Neuronal stem cell (in vitro differentiated cells): ENCODE data around the gene PPP2R5E.

Experiments
- DNase-seq: peaks from one replicate; pipeline ENCODE4 v3.0.0-alpha.2; 2013; ENCODE audit warnings: low spot score
- H2AFZ ChIP-seq: one replicate; pipeline ENCODE4 v1.6.1; 2013; ENCODE audit warnings: mild to moderate bottlenecking, low read length, inconsistent platforms
- H2AK5ac ChIP-seq: 2 replicates; pipeline ENCODE4 v1.6.1; 2013; ENCODE audit warnings: low read depth, mild to moderate bottlenecking, inconsistent platforms, low read length, moderate library complexity, mixed read lengths
- H2BK120ac ChIP-seq: 2 replicates; pipeline ENCODE4 v1.6.1; 2013; ENCODE audit warnings: low read depth, mild to moderate bottlenecking, inconsistent platforms, low read length, moderate library complexity, mixed read lengths
- H2BK12ac ChIP-seq: one replicate; pipeline ENCODE4 v1.6.1; 2013; ENCODE audit warnings: low read length, inconsistent platforms
- H2BK15ac ChIP-seq: 2 replicates; pipeline ENCODE4 v1.6.1; 2013; ENCODE audit warnings: mild to moderate bottlenecking, low read length, inconsistent platforms, mixed read lengths
- H2BK5ac ChIP-seq: one replicate; pipeline ENCODE4 v1.6.1; 2013; ENCODE audit warnings: inconsistent platforms, mild to moderate bottlenecking, low read length, moderate library complexity
- H3K14ac ChIP-seq: one replicate; pipeline ENCODE4 v1.6.1; 2013; ENCODE audit warnings: low read length, inconsistent platforms
- H3K18ac ChIP-seq: 2 replicates; pipeline ENCODE4 v1.6.1; 2013; ENCODE audit warnings: low read length, inconsistent platforms
- H3K23ac ChIP-seq: 2 replicates; pipeline ENCODE4 v1.6.1; 2013; ENCODE audit warnings: low read depth, mild to moderate bottlenecking, mixed read lengths, low read length, inconsistent platforms; ENCODE audit not compliant: poor library complexity
- H3K27ac ChIP-seq: replicated peaks from 3 replicates; pipeline ENCODE4 v1.5.1; 2013; ENCODE audit warnings: low read length, inconsistent platforms
- H3K27me3 ChIP-seq, 3 experiments: 2 replicates each; pipeline ENCODE4 v1.6.1; 2013; ENCODE audit warnings: low read length in 3 of 3, mild to moderate bottlenecking in 2 of 3, inconsistent platforms in 1 of 3, low read depth in 1 of 3, mixed read lengths in 1 of 3, moderate library complexity in 1 of 3; ENCODE audit not compliant: control insufficient read depth in 3 of 3, insufficient read depth in 3 of 3
- H3K36me3 ChIP-seq, 2 donors: replicated peaks in 1 of 2; 2 replicates each; pipeline ENCODE4 v1.6.1; 2013; ENCODE audit warnings: low read length in 2 of 2; ENCODE audit not compliant: control insufficient read depth in 2 of 2, insufficient read depth in 2 of 2
- H3K4ac ChIP-seq: 2 replicates; pipeline ENCODE4 v1.6.1; 2013; ENCODE audit warnings: inconsistent platforms, mild to moderate bottlenecking, low read length, moderate library complexity
- H3K4me1 ChIP-seq, 2 donors: 1 replicate in 1 of 2; 2 replicates in 1 of 2; pipeline ENCODE4 v1.6.1; 2013; ENCODE audit warnings: low read length in 2 of 2, low read depth in 1 of 2; ENCODE audit not compliant: control insufficient read depth in 2 of 2, insufficient read depth in 1 of 2
- H3K4me2 ChIP-seq: one replicate; pipeline ENCODE4 v1.6.1; 2013; ENCODE audit warnings: mild to moderate bottlenecking, low read length, inconsistent platforms; ENCODE audit not compliant: insufficient read depth, poor library complexity, severe bottlenecking
- H3K4me3 ChIP-seq, 2 donors: 2 replicates each; pipeline ENCODE4 v1.5.1; 2013; ENCODE audit warnings: low read length in 2 of 2, mild to moderate bottlenecking in 2 of 2, inconsistent platforms in 1 of 2, moderate library complexity in 1 of 2
- H3K79me1 ChIP-seq: one replicate; pipeline ENCODE4 v1.6.1; 2013; ENCODE audit warnings: low read depth, mild to moderate bottlenecking, inconsistent platforms, low read length, moderate library complexity
- H3K9ac ChIP-seq: one replicate; pipeline ENCODE4 v1.6.1; 2013; ENCODE audit warnings: mild to moderate bottlenecking, low read depth, low read length, inconsistent platforms; ENCODE audit not compliant: poor library complexity
- H3K9me3 ChIP-seq, 2 donors: replicated peaks in 1 of 2; 2 replicates each; pipeline versions ENCODE3 to v1.6.1; 2013; ENCODE audit warnings: low read length in 2 of 2, mild to moderate bottlenecking in 2 of 2, inconsistent platforms in 1 of 2, low read depth in 1 of 2, mixed read lengths in 1 of 2, moderate library complexity in 1 of 2; ENCODE audit not compliant: control insufficient read depth in 2 of 2, insufficient read depth in 1 of 2
- H4K8ac ChIP-seq: one replicate; pipeline ENCODE4 v1.6.1; 2013; ENCODE audit warnings: low read depth, mild to moderate bottlenecking, inconsistent platforms, low read length, moderate library complexity
- H4K91ac ChIP-seq: one replicate; pipeline ENCODE4 v1.6.1; 2013; ENCODE audit warnings: low read length, low read depth, mild to moderate bottlenecking, inconsistent platforms; ENCODE audit not compliant: poor library complexity
- WGBS, 2 donors: extraction: QIAGEN DNeasy Blood & Tissue Kit; methylation state at CpG; one replicate each; pipeline ENCODE4 v1.1.7; 2013; ENCODE audit warnings: missing lambda C conversion rate in 2 of 2, mixed read lengths in 1 of 2; ENCODE audit not compliant: insufficient read length in 2 of 2, insufficient replicate concordance in 1 of 2; ENCODE audit errors: extremely low coverage in 2 of 2; 5-methylcytosine and 5-hydroxymethylcytosine counted together

PPP2R5E gene

GRCh38 chr14:63492391-63492790 is 50.8 kb downstream of the PPP2R5E start:
- no peak for DNase-seq
- Histone ChIP-seq H4K8ac (no peak overlapping the region), H3K9me3 (no peaks in the 10 kb centered on the region)

GRCh38 chr14:63487724-63488123 is 55.5 kb downstream of the PPP2R5E start:
- no peak overlapping the region for H2BK15ac ChIP-seq
- H3K27me3 ChIP-seq, result no peaks in the 10 kb centered on the region
- no peak overlapping the region for H3K4me2 ChIP-seq
- H2BK5ac ChIP-seq, result no peak overlapping the region
- no peak overlapping the region for H3K14ac ChIP-seq
- H3K79me1 ChIP-seq, result peaks cover 7% of the 10 kb centered on the region
- H3K9ac ChIP-seq, result no peak overlapping the region
- H2BK12ac ChIP-seq, result no peak overlapping the region
- no peak overlapping the region for H2AFZ ChIP-seq
- H3K4me3 ChIP-seq, result no peak overlapping the region
- H3K23ac ChIP-seq, result no peak overlapping the region
- no peak overlapping the region for H4K8ac ChIP-seq
- 100% methylated on average over 1 of the region's 1 CpG; no CpG with 5 or more reads in 1 of the 2 donors for WGBS, 2 donors
- no peak overlapping the region for H3K4ac ChIP-seq
- H2BK120ac ChIP-seq, result no peak overlapping the region
- peaks cover 0 to 2% of the 10 kb centered on the region in 2 donors for H3K36me3 ChIP-seq
- H3K18ac ChIP-seq, result no peak overlapping the region
- H4K91ac ChIP-seq, result no peak overlapping the region
- DNase-seq, result no peak
- H3K9me3 ChIP-seq, result no peaks in the 10 kb centered on the region
- H2AK5ac ChIP-seq, result no peak overlapping the region
- H3K4me1 ChIP-seq, result peaks cover 0 to 5% of the 10 kb centered on the region in 2 donors
- no peak overlapping the region for H3K27ac ChIP-seq

More at GRCh38 chr14:63492391-63492790, 50.8 kb downstream of the PPP2R5E start:
- Histone ChIP-seq H3K79me1 (peaks cover 3% of the 10 kb centered on the region), H2BK12ac (no peak overlapping the region), H3K4me2 (no peak overlapping the region), H3K4ac (no peak overlapping the region), H2BK15ac (no peak overlapping the region), H3K4me3 (no peak overlapping the region), H4K91ac (no peak overlapping the region), H2AFZ (no peak overlapping the region), H3K4me1 (peaks cover 8 to 9% of the 10 kb centered on the region in 2 donors), H3K14ac (no peak overlapping the region), H3K9ac (no peak overlapping the region), H3K27ac (no peak overlapping the region), H3K27me3 (no peaks in the 10 kb centered on the region), H2AK5ac (no peak overlapping the region), H2BK120ac (no peak overlapping the region), H3K23ac (no peak overlapping the region), H3K18ac (no peak overlapping the region), H2BK5ac (no peak overlapping the region), H3K36me3 (no peaks in the 10 kb centered on the region)

- Histone ChIP-seq H2BK12ac (no peak overlapping the region), H2BK120ac (no peak overlapping the region), H3K36me3 (peaks cover 0 to 2% of the 10 kb centered on the region in 2 donors), H2BK5ac (no peak overlapping the region), H4K8ac (no peak overlapping the region), H2AK5ac (no peak overlapping the region), H3K4me1 (peaks cover 0 to 3% of the 10 kb centered on the region in 2 donors), H2BK15ac (no peak overlapping the region), H3K9ac (no peak overlapping the region), H3K4me2 (no peak overlapping the region), H3K79me1 (peaks cover 7% of the 10 kb centered on the region), H3K18ac (no peak overlapping the region), H4K91ac (no peak overlapping the region), H3K14ac (no peak overlapping the region), H3K23ac (no peak overlapping the region), H3K9me3 (no peaks in the 10 kb centered on the region), H3K4me3 (no peak overlapping the region), H3K27me3 (no peaks in the 10 kb centered on the region), H2AFZ (no peak overlapping the region), H3K27ac (no peak overlapping the region), H3K4ac (no peak overlapping the region)
- no peak for DNase-seq
These were observed 56.4 kb downstream of the PPP2R5E start for GRCh38 chr14:63486738-63487137.

- no peak overlapping the region for H3K4ac ChIP-seq
- H3K4me3 ChIP-seq, result peak overlapping the region in 1 of 2 donors; percentile 55
- no peaks in the 10 kb centered on the region for H3K27me3 ChIP-seq
- no peak overlapping the region for H3K4me2 ChIP-seq
- no CpG with 5 or more reads among the region's 7 CpGs for WGBS, 2 donors
- no peak overlapping the region for H2BK12ac ChIP-seq
- no peak overlapping the region for H3K27ac ChIP-seq
- no peak overlapping the region for H2BK15ac ChIP-seq
- no peak overlapping the region for H4K8ac ChIP-seq
- H3K18ac ChIP-seq, result no peak overlapping the region
- no peak for DNase-seq
- H2AFZ ChIP-seq, result no peak overlapping the region
- H2AK5ac ChIP-seq, result no peak overlapping the region
- peaks cover 0 to 2% of the 10 kb centered on the region in 2 donors for H3K36me3 ChIP-seq
- no peak overlapping the region for H2BK120ac ChIP-seq
- H3K9me3 ChIP-seq, result no peaks in the 10 kb centered on the region
- no peak overlapping the region for H3K9ac ChIP-seq
- no peak overlapping the region for H2BK5ac ChIP-seq
- no peak overlapping the region for H3K14ac ChIP-seq
- no peak overlapping the region for H4K91ac ChIP-seq
- H3K79me1 ChIP-seq, result peaks cover 10% of the 10 kb centered on the region
- H3K23ac ChIP-seq, result no peak overlapping the region
- peaks cover 0 to 3% of the 10 kb centered on the region in 2 donors for H3K4me1 ChIP-seq
These were observed 59.9 kb downstream of the PPP2R5E start for GRCh38 chr14:63483315-63483714.
